Activated CD8-positive, alpha-beta T cell treated with anti-CD3 and anti-CD28 coated beads for 36 hours (primary cell): ENCODE results near the gene CLDN4. TPM values are rescaled to one million over a fixed set of nuclear protein-coding genes. Genes with fewer than 3 reads are reported as not detected.
"Not testable (repeated sequence)": the region's sequence is repeated elsewhere in the genome, so short reads cannot be mapped to it uniquely, and the experiment has no call there.

ENCODE experiments used
- ATAC-seq: fragments of 200-7000 bp; cut with Tn5 transposase; one replicate; pipeline ENCODE4 v1.10.0; 2021; ENCODE audit warnings: mild to moderate bottlenecking, moderate library complexity
- CTCF ChIA-PET: fragments of 350-600 bp; sonication (Branson Sonifier 250); formaldehyde crosslinking; loops from one replicate; lab custom pipeline; 2021; ENCODE audit warnings: antibody characterized with exemption; lab: Charles Lee
- POLR2A ChIA-PET: fragments of 350-600 bp; sonication (Branson Sonifier 250); formaldehyde crosslinking; loops from one replicate; lab custom pipeline; 2021; ENCODE audit warnings: antibody characterized with exemption; lab: Charles Lee
- DNase-seq: peaks from one replicate; pipeline ENCODE4 v3.0.0-alpha.2; 2020
- H3K27ac Mint-ChIP-seq: one replicate; pipeline ENCODE4 v1.8.0; 2021; ENCODE audit warnings: mild to moderate bottlenecking, mixed read lengths
- H3K27me3 Mint-ChIP-seq: one replicate; pipeline ENCODE4 v1.8.0; 2021; ENCODE audit warnings: mixed read lengths
- H3K36me3 Mint-ChIP-seq: one replicate; pipeline ENCODE4 v1.8.0; 2021; ENCODE audit warnings: low read depth, mixed read lengths
- H3K4me1 Mint-ChIP-seq: one replicate; pipeline ENCODE4 v1.8.0; 2021; ENCODE audit warnings: low read depth, mixed read lengths
- H3K4me3 Mint-ChIP-seq: one replicate; pipeline ENCODE4 v1.8.0; 2021; ENCODE audit warnings: mild to moderate bottlenecking, moderate library complexity, mixed read lengths
- H3K9me3 Mint-ChIP-seq: one replicate; pipeline ENCODE4 v1.8.0; 2021; ENCODE audit warnings: mixed read lengths
- CTCF ChIP-seq: fragments of 200-600 bp; IDR thresholded peaks from one replicate; pipeline ENCODE4 v1.8.0; 2022; ENCODE audit warnings: antibody characterized with exemption, mild to moderate bottlenecking
- intact Hi-C: fragments of 100-400 bp; cut with micrococcal nuclease; formaldehyde crosslinking; loops from one replicate; pipeline ENCODE4 v1.10.0; 2022
- total RNA-seq, 2 experiments: library from RNA; stranded (reverse); gene quantifications; one replicate each; pipeline ENCODE4 v1.2.3, GENCODE V29; 2021

Gene CLDN4
- total RNA-seq, 2 experiments from 2014 or later: 0.20 to 0.72 TPM

- intact Hi-C loops: no loop called here
- ATAC-seq (no peak), DNase-seq (no peak)
- no peaks in the 10 kb centered on the region for H3K36me3 Mint-ChIP-seq
- no peak overlapping the region for H3K4me3 Mint-ChIP-seq
- ChIA-PET CTCF (interaction anchor here (1.6 kb wide), 1 partner anchor 21 kb away, joined by 9 read pairs; no protein-coding TSS in a partner anchor), POLR2A (interaction anchor here (0.6 kb wide), 1 partner anchor 98 kb away, joined by 3 read pairs; no protein-coding TSS in a partner anchor)
- no peak overlapping the region for H3K27ac Mint-ChIP-seq
- peaks cover 5% of the 10 kb centered on the region for H3K4me1 Mint-ChIP-seq
- no peak for TF ChIP-seq CTCF
- H3K9me3 Mint-ChIP-seq: no peaks in the 10 kb centered on the region
- peaks cover 2% of the 10 kb centered on the region for H3K27me3 Mint-ChIP-seq
Observed at GRCh38 chr7:73833251-73833919, 2.6 kb downstream of the CLDN4 start.

GRCh38 chr7:73834626-73835191 is 3.9 kb downstream of the CLDN4 start:
- Mint-ChIP-seq H3K36me3 (no peaks in the 10 kb centered on the region), H3K27me3 (peaks cover under 1% of the 10 kb centered on the region), H3K4me1 (no peaks in the 10 kb centered on the region), H3K27ac (no peak overlapping the region), H3K4me3 (no peak overlapping the region), H3K9me3 (no peaks in the 10 kb centered on the region)
- TF ChIP-seq CTCF: no peak
- ATAC-seq (no peak), DNase-seq (no peak)
- ChIA-PET CTCF (no interaction called here), POLR2A (no interaction called here)
- intact Hi-C loops: no loop called here

GRCh38 chr7:73837167-73837566 is 6.4 kb downstream of the CLDN4 start:
- ChIA-PET CTCF (interaction anchor here (1.8 kb wide), 1 partner anchor 18 kb away, joined by 6 read pairs; no protein-coding TSS in a partner anchor), POLR2A (interaction anchor here (0.6 kb wide), 1 partner anchor 304 kb away, joined by 3 read pairs; no protein-coding TSS in a partner anchor)
- H3K4me1 Mint-ChIP-seq, H3K27me3 Mint-ChIP-seq, DNase-seq, H3K9me3 Mint-ChIP-seq, H3K36me3 Mint-ChIP-seq, H3K27ac Mint-ChIP-seq, H3K4me3 Mint-ChIP-seq, intact Hi-C loops, ATAC-seq: not testable (repeated sequence)

- Mint-ChIP-seq H3K4me3 (no peak overlapping the region), H3K27ac (no peak overlapping the region), H3K27me3 (no peaks in the 10 kb centered on the region), H3K4me1 (peaks cover 7% of the 10 kb centered on the region), H3K36me3 (no peaks in the 10 kb centered on the region), H3K9me3 (no peaks in the 10 kb centered on the region)
- no peak for TF ChIP-seq CTCF
- ChIA-PET POLR2A (no interaction called here), CTCF (interaction anchor here (1.8 kb wide), 1 partner anchor 16 kb away, joined by 6 read pairs; no protein-coding TSS in a partner anchor)
- DNase-seq: no peak
- intact Hi-C loops: no loop called here
- no peak for ATAC-seq
Observed at GRCh38 chr7:73838642-73839041, 7.8 kb downstream of the CLDN4 start.

GRCh38 chr7:73839290-73839689 is 8.5 kb downstream of the CLDN4 start:
- ATAC-seq: no peak
- intact Hi-C loops: no loop called here
- Mint-ChIP-seq H3K4me1 (peaks cover 11% of the 10 kb centered on the region), H3K9me3 (no peaks in the 10 kb centered on the region), H3K4me3 (no peak overlapping the region), H3K27me3 (peaks cover 2% of the 10 kb centered on the region), H3K36me3 (no peaks in the 10 kb centered on the region), H3K27ac (no peak overlapping the region)
- ChIA-PET POLR2A (no interaction called here), CTCF (no interaction called here)
- DNase-seq: no peak
- TF ChIP-seq CTCF: no peak
